Esophagus (tissue), 2 donors: ENCODE data around the gene MANF. TPM values are rescaled to one million over a fixed set of nuclear protein-coding genes. Genes with fewer than 3 reads are reported as not detected.
"Not testable (repeated sequence)": the region's sequence is repeated elsewhere in the genome, so short reads cannot be mapped to it uniquely, and the experiment has no call there.

Experiments used
- H3K27ac ChIP-seq, 2 donors: one replicate each; pipeline ENCODE4 v1.5.1; 2013; ENCODE audit warnings: low read depth in 2 of 2, mild to moderate bottlenecking in 2 of 2, inconsistent platforms in 1 of 2, low read length in 1 of 2, moderate library complexity in 1 of 2
- H3K27me3 ChIP-seq, 2 donors: one replicate each; pipeline ENCODE4 v1.6.1; 2013; ENCODE audit warnings: low read length in 2 of 2, control low read depth in 1 of 2, mild to moderate bottlenecking in 1 of 2; ENCODE audit not compliant: insufficient read depth in 2 of 2, control insufficient read depth in 1 of 2
- H3K36me3 ChIP-seq, 2 donors: one replicate each; pipeline ENCODE4 v1.6.1; 2013; ENCODE audit warnings: low read length in 1 of 2; ENCODE audit not compliant: control insufficient read depth in 2 of 2, insufficient read depth in 2 of 2
- H3K4me1 ChIP-seq, 2 donors: one replicate each; pipeline ENCODE4 v1.6.1; 2013; ENCODE audit warnings: low read length in 1 of 2; ENCODE audit not compliant: control insufficient read depth in 2 of 2, insufficient read depth in 2 of 2
- H3K4me3 ChIP-seq, 2 donors: one replicate each; pipeline ENCODE4 v1.5.1; 2013; ENCODE audit warnings: low read length in 2 of 2, mild to moderate bottlenecking in 2 of 2, low read depth in 1 of 2, moderate library complexity in 1 of 2
- H3K9me3 ChIP-seq, 2 donors: one replicate each; pipeline ENCODE4 v1.6.1; 2013; ENCODE audit warnings: mild to moderate bottlenecking in 2 of 2, low read depth in 1 of 2, low read length in 1 of 2, moderate library complexity in 1 of 2; ENCODE audit not compliant: control insufficient read depth in 2 of 2, insufficient read depth in 1 of 2
- WGBS, 2 donors: extraction: QIAGEN DNeasy Blood & Tissue Kit; methylation state at CpG; one replicate each; pipeline ENCODE4 v1.1.7; 2013; 5-methylcytosine and 5-hydroxymethylcytosine counted together
- polyA plus RNA-seq, 2 donors: library from polyadenylated mRNA; stranded (reverse); fragments of 200-250 nt; gene quantifications; one replicate each; pipeline ENCODE4 v1.2.3, GENCODE V29; 2013
- donor health status: healthy with polysubstance abuse.
- donor health status: Bipolar disorder and iron deficiency.

MANF gene
- polyA plus RNA-seq, 2 donors = 31.2 to 82.3 TPM

GRCh38 chr3:51368276-51368675 is 16.8 kb upstream of the MANF start:
- not testable (repeated sequence) for H3K36me3 ChIP-seq, H3K4me3 ChIP-seq, H3K27ac ChIP-seq, H3K27me3 ChIP-seq, H3K9me3 ChIP-seq, H3K4me1 ChIP-seq
- 86 to 91% methylated on average over 8 of the region's 8 CpGs for WGBS, 2 donors

- Histone ChIP-seq H3K4me3 (no peak overlapping the region), H3K27me3 (no peaks in the 10 kb centered on the region), H3K9me3 (no peaks in the 10 kb centered on the region), H3K4me1 (no peaks in the 10 kb centered on the region), H3K36me3 (no peaks in the 10 kb centered on the region), H3K27ac (no peak overlapping the region)
- 20 to 22% methylated on average over 4 of the region's 4 CpGs for WGBS, 2 donors
Measured at GRCh38 chr3:51371943-51372557, 13.0 kb upstream of the MANF start.

GRCh38 chr3:51373658-51374421 is 11.3 kb upstream of the MANF start:
- no peaks in the 10 kb centered on the region for H3K27me3 ChIP-seq
- WGBS, 2 donors = 67 to 69% methylated on average over 5 of the region's 5 CpGs
- no peak overlapping the region for H3K27ac ChIP-seq
- no peak overlapping the region for H3K4me3 ChIP-seq
- no peaks in the 10 kb centered on the region for H3K4me1 ChIP-seq
- H3K36me3 ChIP-seq = no peaks in the 10 kb centered on the region
- H3K9me3 ChIP-seq = no peaks in the 10 kb centered on the region

GRCh38 chr3:51374456-51374855 is 10.6 kb upstream of the MANF start:
- Histone ChIP-seq H3K9me3 (no peaks in the 10 kb centered on the region), H3K36me3 (no peaks in the 10 kb centered on the region), H3K4me1 (no peaks in the 10 kb centered on the region), H3K4me3 (no peak overlapping the region), H3K27ac (no peak overlapping the region), H3K27me3 (no peaks in the 10 kb centered on the region)
- WGBS, 2 donors = 94 to 95% methylated on average over 11 of the region's 11 CpGs

GRCh38 chr3:51375136-51375535 is 10.0 kb upstream of the MANF start:
- H3K36me3 ChIP-seq = no peaks in the 10 kb centered on the region
- no peak overlapping the region for H3K4me3 ChIP-seq
- no peaks in the 10 kb centered on the region for H3K27me3 ChIP-seq

GRCh38 chr3:51375571-51375970 is 9.5 kb upstream of the MANF start:
- no peaks in the 10 kb centered on the region for H3K36me3 ChIP-seq
- 84 to 87% methylated on average over 8 of the region's 8 CpGs for WGBS, 2 donors
- no peaks in the 10 kb centered on the region for H3K9me3 ChIP-seq
- no peaks in the 10 kb centered on the region for H3K27me3 ChIP-seq
- no peak overlapping the region for H3K4me3 ChIP-seq
- H3K4me1 ChIP-seq = no peaks in the 10 kb centered on the region
- no peak overlapping the region for H3K27ac ChIP-seq

More at GRCh38 chr3:51375136-51375535, 10.0 kb upstream of the MANF start:
- H3K4me1 ChIP-seq = no peaks in the 10 kb centered on the region
- no peaks in the 10 kb centered on the region for H3K9me3 ChIP-seq
- no peak overlapping the region for H3K27ac ChIP-seq

GRCh38 chr3:51378065-51378464 is 7.0 kb upstream of the MANF start:
- Histone ChIP-seq H3K4me1 (no peaks in the 10 kb centered on the region), H3K27ac (no peak overlapping the region), H3K36me3 (no peaks in the 10 kb centered on the region), H3K27me3 (no peaks in the 10 kb centered on the region), H3K4me3 (no peak overlapping the region), H3K9me3 (no peaks in the 10 kb centered on the region)
- WGBS, 2 donors = 75 to 82% methylated on average over 5 of the region's 5 CpGs

- H3K27me3 ChIP-seq = no peaks in the 10 kb centered on the region
Measured at GRCh38 chr3:51378726-51379125, 6.4 kb upstream of the MANF start.

GRCh38 chr3:51379301-51379700 is 5.8 kb upstream of the MANF start:
- no peaks in the 10 kb centered on the region for H3K9me3 ChIP-seq
- H3K4me1 ChIP-seq = no peaks in the 10 kb centered on the region
- no peaks in the 10 kb centered on the region for H3K36me3 ChIP-seq
- H3K27me3 ChIP-seq = no peaks in the 10 kb centered on the region
- H3K4me3 ChIP-seq = no peak overlapping the region
- H3K27ac ChIP-seq = no peak overlapping the region
- 69 to 72% methylated on average over 8 of the region's 8 CpGs for WGBS, 2 donors

More at GRCh38 chr3:51378726-51379125, 6.4 kb upstream of the MANF start:
- H3K36me3 ChIP-seq = no peaks in the 10 kb centered on the region
- no peak overlapping the region for H3K4me3 ChIP-seq
- H3K9me3 ChIP-seq = no peaks in the 10 kb centered on the region
- H3K4me1 ChIP-seq = no peaks in the 10 kb centered on the region
- WGBS, 2 donors = 91 to 95% methylated on average over 2 of the region's 2 CpGs
- H3K27ac ChIP-seq = no peak overlapping the region
